NCI-H526 treated with DMSO at 0.1 percent for 48 hours (cell line): ENCODE measurements around the gene FCGR2B.
A peak's percentile ranks its signal among the peaks of the same experiment; 100 is the strongest.
"Not testable (repeated sequence)": the region's sequence is repeated elsewhere in the genome, so short reads cannot be mapped to it uniquely, and the experiment has no call there.

ENCODE experiments used
- DNase-seq: peaks from one replicate; lab custom pipeline; 2025; lab: John Stamatoyannopoulos, UW

Gene FCGR2B

GRCh38 chr1:161706113-161706481 is 43.2 kb downstream of the FCGR2B start:
- no peak for DNase-seq

GRCh38 chr1:161706482-161707347 is 43.8 kb downstream of the FCGR2B start, which contains the start of gene FCRLA:
FCRLA (plus strand) TSS chr1:161707229; CDS start chr1:161707265, 36 bp downstream.
- peak; percentile 59 for DNase-seq

DNA sequence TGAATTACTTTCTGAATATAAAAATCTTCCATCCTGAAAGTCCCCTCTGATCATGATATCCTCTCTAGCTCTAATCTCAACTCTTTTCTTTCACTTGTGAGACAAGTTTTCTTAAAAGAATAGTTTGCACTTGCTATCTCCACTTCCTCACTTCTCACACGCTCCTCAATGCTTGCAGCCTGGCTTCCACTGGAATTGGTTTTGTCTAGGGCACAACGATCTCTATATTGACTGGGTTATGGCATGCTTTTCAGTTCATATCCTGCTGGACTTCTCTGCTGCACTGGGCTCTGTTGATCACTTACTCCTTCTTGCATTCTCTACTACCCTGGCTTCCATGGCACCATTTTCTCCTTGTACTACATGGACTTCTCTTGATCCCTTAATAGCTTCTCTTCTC is 44.6 kb downstream of the FCGR2B start:
- no peak for DNase-seq

GRCh38 chr1:161709373-161709772 is 46.4 kb downstream of the FCGR2B start:
- no peak for DNase-seq

DNA sequence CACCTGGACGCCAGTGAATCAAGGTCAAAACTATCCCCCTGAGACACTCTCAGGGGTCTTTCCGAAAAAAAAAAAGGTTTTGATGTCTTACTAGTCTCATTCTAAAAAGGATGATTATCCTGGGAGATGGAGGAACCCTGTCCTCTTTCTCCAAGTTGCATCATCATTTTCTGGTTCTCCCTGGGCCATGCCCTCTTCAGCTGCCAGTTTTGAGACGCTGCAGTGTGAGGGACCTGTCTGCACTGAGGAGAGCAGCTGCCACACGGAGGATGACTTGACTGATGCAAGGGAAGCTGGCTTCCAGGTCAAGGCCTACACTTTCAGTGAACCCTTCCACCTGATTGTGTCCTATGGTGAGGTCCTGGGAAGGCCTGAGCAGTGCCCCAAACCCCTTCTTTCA is 47.6 kb downstream of the FCGR2B start:
- DNase-seq, result no peak

DNA sequence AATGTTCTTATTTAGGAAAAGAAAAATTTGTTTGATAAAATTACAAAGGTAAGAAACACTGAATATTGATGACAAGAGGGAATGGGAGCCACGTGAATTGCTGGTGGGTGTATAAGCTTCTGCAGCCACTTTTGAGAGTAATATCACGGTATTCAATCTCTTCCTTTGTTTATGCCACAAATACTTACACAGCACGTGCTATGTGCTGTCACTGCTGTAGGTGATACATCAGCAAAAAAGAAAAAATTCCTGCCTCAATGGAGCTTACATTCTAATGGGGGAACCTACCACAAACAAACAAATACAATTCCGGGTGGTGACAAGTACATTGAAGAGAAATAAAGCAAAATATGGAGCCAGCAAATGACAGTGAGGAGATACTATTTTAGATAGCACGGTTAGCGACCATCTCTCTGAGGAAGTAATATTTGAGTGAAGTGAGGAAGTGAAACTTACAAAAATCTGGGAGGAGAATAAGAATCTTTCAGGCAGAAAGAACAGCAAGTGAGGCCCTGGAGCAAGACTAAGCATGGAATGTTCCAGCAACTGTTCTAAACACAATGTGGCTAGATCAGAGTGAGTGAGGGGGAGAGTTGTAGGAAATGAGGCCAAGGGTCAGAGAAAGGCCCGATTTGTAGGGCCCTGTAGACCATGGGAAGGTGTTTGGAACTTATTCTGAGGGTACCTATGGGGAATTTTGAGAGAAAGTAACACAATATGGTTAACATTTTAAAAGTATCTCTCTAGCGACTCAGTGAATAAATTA is 55.8 kb downstream of the FCGR2B start:
- no peak for DNase-seq

DNA sequence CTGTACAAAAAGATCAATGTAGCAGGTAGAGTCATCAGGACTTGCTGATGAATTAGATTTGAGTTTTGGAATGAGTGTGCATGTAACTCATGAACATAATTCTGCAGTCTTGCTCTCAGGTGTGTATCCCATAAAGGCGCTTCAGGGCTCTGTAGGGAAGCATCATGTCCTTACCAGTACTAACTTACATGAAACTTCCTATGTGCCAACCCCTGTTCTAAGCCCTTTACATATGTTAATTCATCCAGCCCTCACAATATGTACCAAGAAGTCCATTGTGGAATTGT is 56.3 kb downstream of the FCGR2B start:
- DNase-seq, result no peak

DNA sequence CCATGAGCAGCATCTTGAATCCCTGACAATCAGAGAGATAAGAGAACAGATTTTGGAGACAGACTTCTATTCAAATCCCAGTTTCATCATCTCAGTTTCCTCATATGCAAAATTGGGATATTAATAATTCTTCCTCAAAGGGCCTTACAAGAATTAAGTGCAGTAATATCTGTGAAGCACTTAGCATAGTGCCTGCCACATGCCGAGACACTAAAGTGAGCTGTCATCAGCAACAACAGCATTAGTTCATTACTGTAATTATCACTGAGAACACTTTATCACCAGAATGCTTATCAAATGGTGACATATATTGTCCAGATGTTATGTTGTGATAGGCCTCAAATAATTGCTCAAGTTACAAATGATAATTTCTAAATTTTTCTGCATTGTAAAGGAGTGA is 57.5 kb downstream of the FCGR2B start:
- DNase-seq, result no peak

- no peak for DNase-seq
Measured at GRCh38 chr1:161720956-161721737, 58.2 kb downstream of the FCGR2B start, which contains the start of gene FCRLB. FCRLB (plus strand) TSS chr1:161721544; CDS start chr1:161722673, 1,129 bp downstream.

DNA sequence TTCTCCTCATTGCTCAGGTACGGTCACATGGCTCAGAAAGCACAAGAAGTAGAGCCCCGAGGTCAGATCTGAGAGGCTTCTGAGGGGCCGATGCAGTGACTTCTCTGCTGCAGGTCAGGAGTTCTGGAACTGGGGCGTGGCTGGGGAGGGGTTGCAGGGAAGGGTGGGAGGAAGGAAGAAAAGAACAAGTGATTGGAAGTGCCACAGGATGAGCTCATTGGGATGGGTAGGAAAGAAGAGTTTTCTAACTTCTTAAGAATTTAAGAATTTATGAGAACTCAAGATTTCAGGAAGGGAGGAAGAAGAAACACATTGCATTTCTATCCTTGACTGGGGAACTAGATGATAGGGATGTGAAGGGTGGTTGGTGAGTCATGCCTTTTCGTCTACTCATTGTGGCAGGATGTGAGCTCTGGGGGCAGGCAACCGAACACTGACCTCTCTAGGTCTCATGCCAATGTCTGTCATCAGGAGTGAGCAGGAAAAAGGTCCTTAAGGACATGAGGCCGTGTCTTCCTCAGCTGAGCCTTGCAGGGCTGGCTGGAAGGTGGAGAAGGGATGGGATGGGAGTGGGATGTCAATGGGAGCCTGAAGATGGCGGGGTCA is 58.9 kb downstream of the FCGR2B start:
- no peak for DNase-seq

DNA sequence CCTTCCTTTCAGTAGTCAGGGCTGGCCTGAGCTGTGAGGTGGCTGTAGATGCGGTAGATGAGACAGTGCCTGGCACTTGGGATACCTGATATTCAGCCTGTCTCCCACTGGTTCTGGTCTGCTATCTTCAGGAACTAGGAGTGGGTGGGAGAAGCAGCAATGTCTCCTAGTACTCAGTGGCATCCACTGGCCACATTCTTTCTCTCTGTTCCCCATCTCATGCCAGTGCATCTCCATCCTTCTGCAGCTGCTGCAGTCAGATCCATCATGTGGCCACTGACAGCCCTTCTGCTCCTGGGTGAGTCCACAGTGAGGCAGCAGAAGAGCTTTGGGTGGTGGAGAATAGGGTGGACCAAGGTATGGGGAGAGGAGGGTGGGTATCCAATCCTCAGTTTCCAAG is 59.5 kb downstream of the FCGR2B start:
- no peak for DNase-seq

DNA sequence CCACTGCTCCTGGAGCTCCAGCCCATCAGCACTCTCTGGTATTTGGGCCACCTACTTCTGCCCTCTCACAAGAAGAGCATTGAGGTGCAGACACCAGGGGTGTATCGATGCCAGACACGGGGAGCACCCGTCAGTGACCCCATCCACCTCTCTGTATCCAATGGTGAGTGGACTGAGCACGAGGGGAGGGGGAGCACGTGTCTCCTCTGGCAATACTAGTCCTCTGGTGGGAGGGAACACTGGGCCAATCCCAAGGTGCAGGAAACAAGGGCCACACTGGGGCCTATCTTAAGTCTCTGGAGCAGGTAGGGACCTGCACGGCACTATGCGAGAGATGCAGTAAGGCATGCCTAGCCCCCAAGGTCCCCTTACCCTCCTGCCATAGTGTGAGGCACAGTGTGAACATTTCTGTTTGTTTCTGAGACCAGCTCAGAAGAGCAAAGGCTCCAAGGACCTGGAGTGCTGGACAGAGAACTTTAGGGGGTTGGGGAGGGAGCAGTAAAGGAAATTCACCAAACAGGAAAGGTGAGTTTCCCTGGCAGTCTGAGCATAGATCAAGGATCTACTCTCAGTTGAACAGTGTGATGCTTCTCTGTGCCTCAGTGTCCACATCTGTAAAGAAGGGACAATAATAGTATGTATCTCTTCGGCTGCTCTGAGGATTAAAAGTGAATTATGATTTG is 60.7 kb downstream of the FCGR2B start:
- DNase-seq, result no peak

DNA sequence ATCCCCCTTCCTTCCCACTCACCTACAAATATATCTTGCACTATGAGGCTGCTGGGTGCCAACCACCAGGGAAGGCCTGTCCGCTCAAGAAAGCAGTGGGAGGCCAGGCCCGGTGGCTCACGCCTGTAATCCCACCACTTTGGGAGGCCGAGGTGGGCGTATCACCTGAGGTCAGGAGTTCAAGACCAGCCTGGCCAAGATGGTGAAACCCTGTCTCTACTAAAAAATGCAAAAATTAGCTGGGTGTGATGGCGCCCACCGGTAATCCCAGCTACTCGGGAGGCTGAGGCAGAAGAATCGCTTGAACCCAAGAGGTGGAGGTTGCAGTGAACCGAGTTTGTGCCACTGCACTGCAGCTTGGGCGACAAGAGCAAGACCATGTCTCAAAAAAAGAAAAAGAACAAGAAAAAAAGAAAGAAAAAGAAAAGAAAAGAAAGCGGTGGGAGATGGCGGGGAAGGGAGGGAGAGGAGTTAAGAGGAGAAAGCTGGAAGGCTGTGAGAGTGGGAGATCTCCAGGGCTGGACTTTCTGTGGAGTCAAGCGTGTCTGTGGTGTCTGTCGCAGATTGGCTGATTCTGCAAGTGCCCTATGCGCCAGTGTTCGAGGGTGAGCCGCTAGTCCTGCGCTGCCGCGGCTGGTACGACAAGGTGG is 62.4 kb downstream of the FCGR2B start:
- DNase-seq, result not testable (repeated sequence)

DNA sequence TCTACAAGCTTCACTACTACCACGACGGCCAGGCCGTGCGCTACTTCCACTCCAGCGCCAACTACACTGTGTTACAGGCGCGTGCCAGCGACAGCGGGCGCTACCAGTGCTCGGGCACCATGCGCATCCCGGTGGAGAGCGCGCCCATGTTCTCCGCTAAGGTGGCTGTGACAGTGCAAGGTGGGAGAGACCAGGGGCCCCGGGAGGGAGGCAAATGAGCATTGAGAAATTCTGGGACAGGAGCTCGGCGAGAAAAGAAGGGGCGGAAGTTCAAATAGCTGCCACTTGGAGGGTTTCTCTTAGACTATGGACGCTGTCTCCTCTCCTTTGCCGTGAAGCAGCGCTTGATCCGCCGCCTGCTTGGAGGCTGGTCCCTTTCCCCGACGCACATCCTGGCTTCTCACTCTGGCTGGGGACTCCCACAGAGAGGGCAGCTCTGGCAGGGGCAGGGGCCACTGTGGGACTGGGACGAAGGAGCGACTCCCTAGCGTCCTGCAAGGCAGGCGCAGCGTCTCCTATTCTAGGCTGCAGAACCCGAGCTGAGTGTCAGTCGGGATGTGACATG is 63.0 kb downstream of the FCGR2B start:
- DNase-seq, result peak; percentile 81

DNA sequence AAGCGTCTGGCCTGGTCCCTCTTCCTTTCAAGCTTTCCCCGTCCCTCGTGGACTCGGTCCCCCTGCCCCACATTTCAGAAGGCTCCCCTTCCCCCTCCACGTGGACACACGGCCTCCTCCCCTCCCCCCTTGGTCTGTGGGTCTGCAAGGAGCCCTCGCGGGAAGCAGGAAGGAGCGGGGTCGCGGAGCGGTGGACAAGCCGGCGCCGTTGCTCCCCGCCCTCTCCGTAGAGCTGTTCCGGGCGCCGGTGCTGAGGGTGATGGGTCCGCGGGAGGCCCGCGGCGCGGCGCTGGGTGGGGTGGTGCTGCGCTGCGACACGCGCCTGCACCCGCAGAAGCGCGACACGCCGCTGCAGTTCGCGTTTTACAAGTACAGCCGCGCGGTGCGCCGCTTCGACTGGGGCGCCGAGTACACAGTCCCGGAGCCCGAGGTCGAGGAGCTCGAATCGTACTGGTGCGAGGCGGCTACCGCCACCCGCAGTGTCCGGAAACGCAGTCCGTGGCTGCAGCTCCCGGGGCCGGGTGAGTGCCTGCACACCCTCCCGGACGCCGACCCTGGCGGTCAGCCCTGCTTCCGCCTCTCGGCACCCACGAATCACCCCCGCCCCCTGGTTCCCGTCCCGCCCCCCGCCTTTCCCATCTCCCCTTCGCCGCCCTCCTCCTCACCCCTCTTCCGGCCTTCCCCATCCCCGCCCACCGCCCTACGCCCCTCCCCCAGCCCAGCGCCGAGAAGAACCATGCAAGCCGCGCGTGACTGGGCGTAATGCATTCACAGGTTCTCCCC is 63.7 kb downstream of the FCGR2B start:
- peak; percentile 78 for DNase-seq

- no peak for DNase-seq
Measured at GRCh38 chr1:161727256-161727924, 64.4 kb downstream of the FCGR2B start.
